ENCODE measurements around the gene SMPDL3B. TPM values are rescaled to one million over a fixed set of nuclear protein-coding genes. Genes with fewer than 3 reads are reported as not detected.

SMPDL3B gene
- total RNA-seq, 4 donors from 2014 or later, result 6.6 TPM; not detected in 3

DNA sequence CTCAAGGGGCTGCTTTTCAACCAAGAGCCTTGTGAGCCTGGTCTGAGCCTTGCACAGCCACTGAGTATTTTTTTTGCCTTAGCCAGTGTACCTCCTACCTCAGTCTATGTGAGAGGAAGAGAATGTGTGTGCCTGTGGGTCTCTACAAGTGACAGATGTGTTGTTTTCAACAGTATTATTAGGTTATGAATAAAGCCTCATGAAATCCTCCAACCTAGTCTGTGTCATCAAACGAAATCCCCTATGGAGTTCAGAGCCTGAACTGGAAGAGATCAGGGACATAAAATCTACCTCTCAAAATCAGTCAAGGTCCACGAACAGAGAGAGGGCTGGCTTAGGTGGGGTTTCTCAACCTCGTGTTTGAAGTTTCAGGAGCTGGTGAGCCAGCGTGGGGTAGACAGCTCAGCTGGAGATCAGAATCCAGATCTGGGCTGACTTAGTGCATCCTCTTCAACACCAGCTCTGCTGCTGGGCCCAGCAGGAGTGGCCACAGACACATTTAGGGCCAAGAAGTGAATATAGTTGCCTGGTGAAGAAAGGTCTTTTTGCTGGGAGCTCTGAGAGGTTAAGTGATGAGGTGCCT is 33.2 kb downstream of the SMPDL3B start:
- Histone ChIP-seq H3K9me3 (no peaks in the 10 kb centered on the region), H3K36me3 (no peaks in the 10 kb centered on the region), H3K27me3 (no peaks in the 10 kb centered on the region), H3K27ac (no peak overlapping the region), H3K4me1 (no peaks in the 10 kb centered on the region), H3K4me3 (no peak overlapping the region)
- intact Hi-C loops (cut with DNase I; ENCODE audit: low total_unique reads), result no loop called here
- no peak for DNase-seq
- TF ChIP-seq, protein P1, sequence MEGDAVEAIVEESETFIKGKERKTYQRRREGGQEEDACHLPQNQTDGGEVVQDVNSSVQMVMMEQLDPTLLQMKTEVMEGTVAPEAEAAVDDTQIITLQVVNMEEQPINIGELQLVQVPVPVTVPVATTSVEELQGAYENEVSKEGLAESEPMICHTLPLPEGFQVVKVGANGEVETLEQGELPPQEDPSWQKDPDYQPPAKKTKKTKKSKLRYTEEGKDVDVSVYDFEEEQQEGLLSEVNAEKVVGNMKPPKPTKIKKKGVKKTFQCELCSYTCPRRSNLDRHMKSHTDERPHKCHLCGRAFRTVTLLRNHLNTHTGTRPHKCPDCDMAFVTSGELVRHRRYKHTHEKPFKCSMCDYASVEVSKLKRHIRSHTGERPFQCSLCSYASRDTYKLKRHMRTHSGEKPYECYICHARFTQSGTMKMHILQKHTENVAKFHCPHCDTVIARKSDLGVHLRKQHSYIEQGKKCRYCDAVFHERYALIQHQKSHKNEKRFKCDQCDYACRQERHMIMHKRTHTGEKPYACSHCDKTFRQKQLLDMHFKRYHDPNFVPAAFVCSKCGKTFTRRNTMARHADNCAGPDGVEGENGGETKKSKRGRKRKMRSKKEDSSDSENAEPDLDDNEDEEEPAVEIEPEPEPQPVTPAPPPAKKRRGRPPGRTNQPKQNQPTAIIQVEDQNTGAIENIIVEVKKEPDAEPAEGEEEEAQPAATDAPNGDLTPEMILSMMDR (IDR thresholded peaks at IDR 0.05), result no peak
- TF ChIP-seq POLR2A (IDR thresholded peaks at IDR 0.05), result no peak

GRCh38 chr1:27968692-27969091 is 33.9 kb downstream of the SMPDL3B start:
- TF ChIP-seq POLR2A (IDR thresholded peaks at IDR 0.05), result no peak
- TF ChIP-seq, protein P1 (IDR thresholded peaks at IDR 0.05), result no peak
- Histone ChIP-seq H3K4me1 (no peaks in the 10 kb centered on the region), H3K27ac (no peak overlapping the region), H3K27me3 (no peaks in the 10 kb centered on the region), H3K36me3 (no peaks in the 10 kb centered on the region), H3K9me3 (no peaks in the 10 kb centered on the region), H3K4me3 (no peak overlapping the region)
- DNase-seq, result no peak
- intact Hi-C loops (cut with DNase I; ENCODE audit: low total_unique reads), result no loop called here

DNA sequence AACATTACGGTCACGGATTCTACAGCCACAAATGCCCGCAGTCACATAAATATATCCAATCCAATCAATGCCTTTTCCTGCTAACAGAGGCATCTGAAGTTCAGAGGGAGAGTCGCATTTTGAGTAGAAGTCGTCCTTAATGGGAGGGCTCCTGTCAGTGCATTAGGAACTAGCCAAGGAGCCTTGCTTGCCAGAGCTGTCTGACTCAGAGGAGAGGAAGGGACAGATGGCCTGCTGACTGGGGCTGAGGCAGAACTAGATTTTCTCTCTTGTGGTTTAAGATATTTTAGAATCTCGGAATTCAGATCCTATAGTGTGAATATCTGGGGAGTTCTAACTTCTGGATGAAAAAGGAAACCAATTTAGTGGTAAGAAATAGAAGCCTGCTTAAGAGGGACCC is 35.6 kb downstream of the SMPDL3B start:
- no peaks in the 10 kb centered on the region for H3K4me1 ChIP-seq
- intact Hi-C loops (cut with DNase I; ENCODE audit: low total_unique reads), result no loop called here
- H3K36me3 ChIP-seq, result no peaks in the 10 kb centered on the region
- DNase-seq, result peak in 1 of 2 donors; percentile 43
- no peak overlapping the region for H3K4me3 ChIP-seq
- H3K27me3 ChIP-seq, result no peaks in the 10 kb centered on the region
- H3K27ac ChIP-seq, result peak overlapping the region in 1 of 2 donors; percentile 27
- no peak for TF ChIP-seq POLR2A (IDR thresholded peaks at IDR 0.05)
- TF ChIP-seq, protein P1 (IDR thresholded peaks at IDR 0.05), result no peak
- no peaks in the 10 kb centered on the region for H3K9me3 ChIP-seq

- Histone ChIP-seq H3K27ac (peak overlapping the region in 1 of 2 donors; percentile 27), H3K27me3 (no peaks in the 10 kb centered on the region), H3K4me3 (no peak overlapping the region), H3K36me3 (no peaks in the 10 kb centered on the region), H3K9me3 (no peaks in the 10 kb centered on the region), H3K4me1 (no peaks in the 10 kb centered on the region)
- DNase-seq, result no peak
- TF ChIP-seq, protein P1 (IDR thresholded peaks at IDR 0.05), result no peak
- TF ChIP-seq POLR2A (IDR thresholded peaks at IDR 0.05), result no peak
- intact Hi-C loops (cut with DNase I; ENCODE audit: low total_unique reads), result no loop called here
These were observed 36.9 kb downstream of the SMPDL3B start for GRCh38 chr1:27971674-27972073.

GRCh38 chr1:27972141-27972540 is 37.3 kb downstream of the SMPDL3B start:
- H3K9me3 ChIP-seq, result no peaks in the 10 kb centered on the region
- intact Hi-C loops (cut with DNase I; ENCODE audit: low total_unique reads), result no loop called here
- no peaks in the 10 kb centered on the region for H3K27me3 ChIP-seq
- TF ChIP-seq, protein P1 (IDR thresholded peaks at IDR 0.05), result no peak
- no peak for DNase-seq
- H3K36me3 ChIP-seq, result no peaks in the 10 kb centered on the region
- H3K4me1 ChIP-seq, result no peaks in the 10 kb centered on the region
- no peak overlapping the region for H3K4me3 ChIP-seq
- peak overlapping the region in 1 of 2 donors; percentile 27 for H3K27ac ChIP-seq
